CD8-positive, alpha-beta memory T cell (primary cell): ENCODE measurements around the gene FGF3. TPM values are rescaled to one million over a fixed set of nuclear protein-coding genes. Genes with fewer than 3 reads are reported as not detected.

ENCODE experiments used
- CTCF ChIA-PET: fragments of 350-600 bp; sonication (Branson Sonifier 250); formaldehyde crosslinking; loops from one replicate; lab custom pipeline; 2021; ENCODE audit warnings: antibody characterized with exemption; lab: Charles Lee
- POLR2A ChIA-PET: fragments of 350-600 bp; sonication (Branson Sonifier 250); formaldehyde crosslinking; loops from one replicate; lab custom pipeline; 2021; ENCODE audit warnings: antibody characterized with exemption; lab: Charles Lee
- DNase-seq, 5 donors: peaks; one replicate each; pipeline versions ENCODE4 v3.0.0 to v3.0.0-alpha.2; 2020 to 2022; ENCODE audit warnings: mixed read lengths in 1 of 5
- H3K27ac ChIP-seq: one replicate; pipeline ENCODE4 v1.7.0; 2013; ENCODE audit warnings: low read depth, mild to moderate bottlenecking, low read length, moderate library complexity
- H3K27me3 ChIP-seq: 2 replicates; pipeline ENCODE4 v1.7.0; 2013; ENCODE audit warnings: low read length, mild to moderate bottlenecking; ENCODE audit not compliant: insufficient read depth, poor library complexity, severe bottlenecking
- H3K36me3 ChIP-seq: 2 replicates; pipeline ENCODE4 v1.7.0; 2013; ENCODE audit warnings: mild to moderate bottlenecking, low read length, moderate library complexity; ENCODE audit not compliant: insufficient read depth
- H3K4me1 ChIP-seq: 2 replicates; pipeline ENCODE4 v1.7.0; 2013; ENCODE audit warnings: mild to moderate bottlenecking, low read length, moderate library complexity; ENCODE audit not compliant: insufficient read depth
- H3K4me3 ChIP-seq: 2 replicates; pipeline ENCODE4 v1.7.0; 2013; ENCODE audit warnings: mild to moderate bottlenecking, low read length
- H3K9me3 ChIP-seq: 2 replicates; pipeline ENCODE4 v1.7.0; 2013; ENCODE audit warnings: mild to moderate bottlenecking, low read length
- H3K27ac Mint-ChIP-seq, 8 donors: one replicate each; pipeline ENCODE4 v1.8.0; 2020 to 2021; ENCODE audit warnings: mixed read lengths in 8 of 8, mild to moderate bottlenecking in 6 of 8, inconsistent platforms in 3 of 8, moderate library complexity in 3 of 8
- H3K27me3 Mint-ChIP-seq, 2 donors: one replicate each; pipeline ENCODE4 v1.8.0; 2020 to 2021; ENCODE audit warnings: mixed read lengths in 2 of 2, mild to moderate bottlenecking in 1 of 2, moderate library complexity in 1 of 2
- H3K36me3 Mint-ChIP-seq, 3 donors: one replicate each; pipeline ENCODE4 v1.8.0; 2020 to 2021; ENCODE audit warnings: mixed read lengths in 3 of 3, inconsistent platforms in 1 of 3, mild to moderate bottlenecking in 1 of 3
- H3K4me1 Mint-ChIP-seq, 3 donors: one replicate each; pipeline ENCODE4 v1.8.0; 2020 to 2021; ENCODE audit warnings: mixed read lengths in 3 of 3, inconsistent platforms in 1 of 3, mild to moderate bottlenecking in 1 of 3
- H3K4me3 Mint-ChIP-seq, 7 donors: one replicate each; pipeline ENCODE4 v1.8.0; 2020 to 2021; ENCODE audit warnings: mixed read lengths in 7 of 7, mild to moderate bottlenecking in 6 of 7, moderate library complexity in 4 of 7, inconsistent platforms in 2 of 7
- H3K9me3 Mint-ChIP-seq, 5 donors: one replicate each; pipeline ENCODE4 v1.8.0; 2020 to 2022; ENCODE audit warnings: mixed read lengths in 5 of 5, mild to moderate bottlenecking in 3 of 5, moderate library complexity in 2 of 5, inconsistent platforms in 1 of 5
- polyA plus RNA-seq: library from polyadenylated mRNA; unstranded; fragments of 300-500 nt; fragmentation: Illumina TruSeq; gene quantifications from one replicate; pipeline ENCODE4 v1.2.3, GENCODE V29; 2021
- total RNA-seq, 2 experiments: library from RNA; stranded (reverse); gene quantifications; one replicate each; pipeline ENCODE4 v1.2.3, GENCODE V29; 2021

FGF3 gene
- total and polyA plus RNA-seq, 3 experiments from 2014 or later, result not detected

- Mint-ChIP-seq H3K36me3 (no peaks in the 10 kb centered on the region), H3K4me3 (no peak overlapping the region)
These were observed 22.1 kb upstream of the FGF3 start for GRCh38 chr11:69841170-69841858.

GRCh38 chr11:69840371-69841169 is 21.4 kb upstream of the FGF3 start:
- no peaks in the 10 kb centered on the region for H3K27me3 ChIP-seq
- Mint-ChIP-seq H3K27me3 (peaks cover 2 to 30% of the 10 kb centered on the region in 2 donors), H3K4me1 (peaks cover 0 to 4% (median 0%) of the 10 kb centered on the region in 3 donors), H3K27ac (no peak overlapping the region), H3K4me3 (peak overlapping the region in 1 of 7 donors; percentile 28), H3K36me3 (no peaks in the 10 kb centered on the region), H3K9me3 (peaks cover 0 to 1% (median 0%) of the 10 kb centered on the region in 5 donors)
- ChIA-PET POLR2A (no interaction called here), CTCF (no interaction called here)
- H3K27ac ChIP-seq, result no peak overlapping the region
- no peaks in the 10 kb centered on the region for H3K36me3 ChIP-seq
- no peaks in the 10 kb centered on the region for H3K9me3 ChIP-seq
- H3K4me3 ChIP-seq, result no peak overlapping the region
- DNase-seq, result no peak
- no peaks in the 10 kb centered on the region for H3K4me1 ChIP-seq

More at GRCh38 chr11:69841170-69841858, 22.1 kb upstream of the FGF3 start:
- Histone ChIP-seq H3K4me1 (no peaks in the 10 kb centered on the region), H3K9me3 (no peaks in the 10 kb centered on the region), H3K27me3 (no peaks in the 10 kb centered on the region), H3K4me3 (no peak overlapping the region), H3K27ac (no peak overlapping the region), H3K36me3 (no peaks in the 10 kb centered on the region)
- no peak for DNase-seq
- ChIA-PET POLR2A (no interaction called here), CTCF (no interaction called here)
- H3K4me1 Mint-ChIP-seq, result no peaks in the 10 kb centered on the region
- H3K9me3 Mint-ChIP-seq, result peaks cover 0 to 1% (median 0%) of the 10 kb centered on the region in 5 donors
- H3K27me3 Mint-ChIP-seq, result peaks cover 2 to 25% of the 10 kb centered on the region in 2 donors
- H3K27ac Mint-ChIP-seq, result peak overlapping the region in 2 of 8 donors; percentile 0 to 3

DNA sequence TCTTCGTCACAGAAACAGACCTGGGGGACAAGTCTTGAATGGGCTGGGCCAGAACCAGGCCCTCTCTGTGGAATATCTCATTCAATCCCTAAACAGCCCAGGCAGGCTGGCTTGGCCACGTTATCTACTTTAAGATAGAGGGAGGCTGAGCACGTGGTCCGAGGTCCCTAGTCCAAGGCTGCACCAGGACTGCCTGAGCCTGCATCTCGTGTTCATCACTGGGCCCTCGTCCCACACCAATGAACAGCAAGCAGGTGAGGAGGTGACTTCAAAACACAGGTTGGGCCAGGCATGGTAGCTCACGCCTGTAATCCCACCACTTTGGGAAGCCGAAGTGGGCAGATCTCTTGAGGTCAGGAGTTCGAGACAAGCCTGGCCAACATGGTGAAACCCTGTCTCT is 20.3 kb upstream of the FGF3 start:
- Mint-ChIP-seq H3K36me3 (no peaks in the 10 kb centered on the region), H3K9me3 (peaks cover 0 to 1% (median 0%) of the 10 kb centered on the region in 5 donors), H3K4me3 (no peak overlapping the region), H3K4me1 (peaks cover 0 to 11% (median 0%) of the 10 kb centered on the region in 3 donors), H3K27ac (no peak overlapping the region), H3K27me3 (peaks cover 5 to 38% of the 10 kb centered on the region in 2 donors)
- no peak overlapping the region for H3K27ac ChIP-seq
- no peak for DNase-seq
- H3K9me3 ChIP-seq, result no peaks in the 10 kb centered on the region
- POLR2A ChIA-PET, result no interaction called here
- peaks cover 6% of the 10 kb centered on the region for H3K27me3 ChIP-seq
- CTCF ChIA-PET, result no interaction called here
- no peaks in the 10 kb centered on the region for H3K4me1 ChIP-seq
- H3K36me3 ChIP-seq, result no peaks in the 10 kb centered on the region
- no peak overlapping the region for H3K4me3 ChIP-seq

- Mint-ChIP-seq H3K27me3 (peaks cover 12 to 52% of the 10 kb centered on the region in 2 donors), H3K27ac (no peak overlapping the region), H3K9me3 (peaks cover 0 to 1% (median 0%) of the 10 kb centered on the region in 5 donors), H3K4me3 (no peak overlapping the region), H3K36me3 (no peaks in the 10 kb centered on the region), H3K4me1 (peaks cover 0 to 11% (median 0%) of the 10 kb centered on the region in 3 donors)
- CTCF ChIA-PET, result no interaction called here
- no peak for DNase-seq
- H3K9me3 ChIP-seq, result no peaks in the 10 kb centered on the region
- H3K4me3 ChIP-seq, result no peak overlapping the region
- no peaks in the 10 kb centered on the region for H3K4me1 ChIP-seq
- peaks cover 6% of the 10 kb centered on the region for H3K27me3 ChIP-seq
- H3K36me3 ChIP-seq, result no peaks in the 10 kb centered on the region
- no peak overlapping the region for H3K27ac ChIP-seq
- POLR2A ChIA-PET, result no interaction called here
These were observed 18.6 kb upstream of the FGF3 start for GRCh38 chr11:69837791-69838190.

DNA sequence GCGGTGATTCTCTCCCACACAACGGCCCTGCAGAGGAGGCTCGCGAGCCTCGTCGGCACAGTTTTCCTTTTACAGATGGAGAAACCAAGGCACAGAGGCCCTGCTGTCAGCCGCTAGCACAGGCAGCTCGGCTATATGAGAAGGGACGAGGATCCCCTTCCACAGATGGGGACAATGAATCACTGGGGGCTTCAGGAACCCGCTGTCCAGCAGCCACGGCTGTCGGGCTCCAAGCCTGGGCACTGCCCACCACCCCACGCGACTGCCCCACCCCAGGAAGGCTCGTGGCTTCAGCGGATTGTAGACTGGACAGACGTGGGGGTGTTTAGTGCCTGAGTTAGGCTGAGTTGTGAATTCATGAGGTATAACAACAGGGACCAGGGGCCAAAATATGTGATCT is 17.2 kb upstream of the FGF3 start:
- ChIA-PET POLR2A (no interaction called here), CTCF (no interaction called here)
- H3K9me3 ChIP-seq, result no peaks in the 10 kb centered on the region
- no peak overlapping the region for H3K27ac ChIP-seq
- no peak overlapping the region for H3K27ac Mint-ChIP-seq
- no peak overlapping the region for H3K4me3 Mint-ChIP-seq
- peaks cover 6% of the 10 kb centered on the region for H3K27me3 ChIP-seq
- peaks cover 0 to 11% (median 0%) of the 10 kb centered on the region in 3 donors for H3K4me1 Mint-ChIP-seq
- H3K36me3 ChIP-seq, result no peaks in the 10 kb centered on the region
- no peak for DNase-seq
- no peaks in the 10 kb centered on the region for H3K4me1 ChIP-seq
- peaks cover 12 to 56% of the 10 kb centered on the region in 2 donors for H3K27me3 Mint-ChIP-seq
- H3K9me3 Mint-ChIP-seq, result no peaks in the 10 kb centered on the region
- H3K36me3 Mint-ChIP-seq, result no peaks in the 10 kb centered on the region
- H3K4me3 ChIP-seq, result no peak overlapping the region

- no peak overlapping the region for H3K27ac Mint-ChIP-seq
- no peak overlapping the region for H3K4me3 ChIP-seq
- no peaks in the 10 kb centered on the region for H3K36me3 ChIP-seq
- no peaks in the 10 kb centered on the region for H3K9me3 Mint-ChIP-seq
- H3K36me3 Mint-ChIP-seq, result no peaks in the 10 kb centered on the region
- H3K27ac ChIP-seq, result no peak overlapping the region
- H3K4me1 Mint-ChIP-seq, result peaks cover 0 to 11% (median 0%) of the 10 kb centered on the region in 3 donors
- peak overlapping the region in 1 of 7 donors; percentile 3 for H3K4me3 Mint-ChIP-seq
- H3K4me1 ChIP-seq, result no peaks in the 10 kb centered on the region
- DNase-seq, result no peak
- H3K27me3 ChIP-seq, result peaks cover 6% of the 10 kb centered on the region
- H3K27me3 Mint-ChIP-seq, result peaks cover 14 to 52% of the 10 kb centered on the region in 2 donors
- CTCF ChIA-PET, result no interaction called here
- no peaks in the 10 kb centered on the region for H3K9me3 ChIP-seq
- POLR2A ChIA-PET, result interaction anchor here (0.6 kb wide), 1 partner anchor 658 kb away, joined by 8 read pairs; no protein-coding TSS in a partner anchor
These were observed 15.9 kb upstream of the FGF3 start for GRCh38 chr11:69834811-69835800.

DNA sequence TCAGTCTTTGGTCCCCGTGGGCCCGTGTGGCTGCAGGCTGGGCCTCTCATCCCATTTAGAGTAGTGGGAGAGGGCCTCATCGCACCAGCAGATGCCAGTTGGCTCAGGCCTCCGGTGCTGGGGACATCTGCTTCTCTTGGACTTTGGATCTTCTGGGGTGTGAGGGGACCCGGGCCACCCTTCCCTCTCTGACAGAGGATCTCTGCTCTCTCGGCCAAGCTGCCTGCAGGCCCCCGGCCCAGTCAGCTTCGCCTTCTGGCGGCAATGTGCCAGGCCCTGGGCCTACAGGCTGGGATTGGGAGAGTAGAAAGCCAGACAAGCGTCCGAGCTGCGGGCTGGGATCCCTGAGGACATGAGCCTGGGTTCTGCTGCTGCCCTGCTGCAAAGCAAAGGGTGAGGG is 15.0 kb upstream of the FGF3 start:
- CTCF ChIA-PET, result no interaction called here

More for the DNA sequence above, 15.0 kb upstream of the FGF3 start:
- no peaks in the 10 kb centered on the region for H3K36me3 Mint-ChIP-seq
- POLR2A ChIA-PET, result no interaction called here
- no peaks in the 10 kb centered on the region for H3K9me3 Mint-ChIP-seq
- Histone ChIP-seq H3K9me3 (no peaks in the 10 kb centered on the region), H3K27ac (no peak overlapping the region), H3K4me1 (no peaks in the 10 kb centered on the region), H3K4me3 (no peak overlapping the region), H3K36me3 (no peaks in the 10 kb centered on the region), H3K27me3 (peaks cover 6% of the 10 kb centered on the region)
- peaks cover 0 to 11% (median 0%) of the 10 kb centered on the region in 3 donors for H3K4me1 Mint-ChIP-seq
- peak overlapping the region in 1 of 8 donors; percentile 38 for H3K27ac Mint-ChIP-seq
- peaks cover 12 to 52% of the 10 kb centered on the region in 2 donors for H3K27me3 Mint-ChIP-seq
- H3K4me3 Mint-ChIP-seq, result no peak overlapping the region
- peak in 1 of 5 donors; percentile 10 for DNase-seq
